ENCODE measurements around the gene MTA2.

- TF ChIP-seq CTCF (IDR thresholded peaks at IDR 0.05) (no peak), POLR2A (IDR thresholded peaks at IDR 0.05) (peak; percentile 66 to 83)
Observed at GRCh38 chr11:62553080-62553838, 48.4 kb downstream of the MTA2 start.

Measured in Peyer's patch (tissue), 4 donors.